Spleen (tissue), 11 donors: Measurements from ENCODE around the gene PSMD2. TPM values are rescaled to one million over a fixed set of nuclear protein-coding genes. Genes with fewer than 3 reads are reported as not detected.
"Not testable (repeated sequence)": the region's sequence is repeated elsewhere in the genome, so short reads cannot be mapped to it uniquely, and the experiment has no call there.

ENCODE experiments used
- DNase-seq: peaks from one replicate; pipeline ENCODE4 v3.0.0-alpha.2; 2020
- H3K27ac ChIP-seq, 8 donors: fragments of 200-600 bp; sonication (generic) in 7 of 8; 1 replicate in 4 of 8; 2 replicates in 4 of 8; pipeline versions ENCODE4 v1.5.0 to v1.8.0; 2016 to 2021; ENCODE audit warnings: inconsistent platforms in 4 of 8, mild to moderate bottlenecking in 4 of 8, moderate library complexity in 1 of 8
- H3K27me3 ChIP-seq, 7 donors: fragments of 200-600 bp; sonication (generic) in 6 of 7; replicated peaks in 1 of 7; 1 replicate in 4 of 7; 2 replicates in 3 of 7; pipeline versions ENCODE4 v1.5.0 to v1.8.0; 2016 to 2021; ENCODE audit warnings: inconsistent platforms in 3 of 7, mild to moderate bottlenecking in 1 of 7
- H3K36me3 ChIP-seq, 6 donors: fragments of 200-600 bp; sonication (generic) in 5 of 6; 1 replicate in 4 of 6; 2 replicates in 2 of 6; pipeline versions ENCODE4 v1.5.0 to v1.8.0; 2016 to 2021; ENCODE audit warnings: inconsistent platforms in 2 of 6
- H3K4me1 ChIP-seq, 6 donors: fragments of 200-600 bp; sonication (generic) in 5 of 6; 1 replicate in 3 of 6; 2 replicates in 3 of 6; pipeline versions ENCODE4 v1.5.0 to v1.8.0; 2016 to 2021; ENCODE audit warnings: inconsistent platforms in 3 of 6
- H3K4me3 ChIP-seq, 8 donors: fragments of 200-600 bp; sonication (generic) in 7 of 8; 1 replicate in 4 of 8; 2 replicates in 4 of 8; pipeline versions ENCODE4 v1.5.0 to v1.8.0; 2016 to 2021; ENCODE audit warnings: inconsistent platforms in 4 of 8, mild to moderate bottlenecking in 4 of 8, moderate library complexity in 2 of 8
- H3K9me3 ChIP-seq, 8 donors: fragments of 200-600 bp; sonication (generic) in 7 of 8; 1 replicate in 4 of 8; 2 replicates in 4 of 8; pipeline versions ENCODE4 v1.5.0 to v1.8.0; 2016 to 2021; ENCODE audit warnings: inconsistent platforms in 4 of 8
- POLR2A ChIP-seq, 3 donors: fragments of 450-650 bp; IDR thresholded peaks; one replicate each; pipeline ENCODE4 v1.5.1; 2017; ENCODE audit warnings: antibody characterized with exemption in 3 of 3, mild to moderate bottlenecking in 1 of 3
- POLR2AphosphoS5 ChIP-seq, 3 donors: sonication (generic); formaldehyde crosslinking; IDR thresholded peaks; one replicate each; pipeline ENCODE4 v1.5.1; 2017; ENCODE audit warnings: antibody characterized with exemption in 3 of 3
- WGBS, 5 donors: extraction: QIAGEN DNeasy Blood & Tissue Kit in 3 of 5; methylation state at CpG; one replicate each; pipeline versions ENCODE4 v1.1.5 to v1.1.7; 2013 to 2018; 5-methylcytosine and 5-hydroxymethylcytosine counted together
- intact Hi-C: fragments of 100-400 bp; cut with DNase I; formaldehyde crosslinking; loops from one replicate; pipeline ENCODE4 v1.15.0; 2023; ENCODE audit warnings: low total_unique reads
- polyA plus RNA-seq, 3 donors: library from polyadenylated mRNA; stranded (reverse); fragments of 200-250 nt; gene quantifications; one replicate each; pipeline ENCODE4 v1.2.1, GENCODE V29; 2013
- total RNA-seq, 7 donors: library from RNA; depleted of rRNA in 3 of 7; stranded (reverse); fragments of >200 nt in 3 of 7; fragmentation: NEBNext Ultra II Directional in 4 of 7; extraction: Animal tissue kit (Norgen Biotek cat#: 25700) in 4 of 7; gene quantifications; one replicate each; pipeline versions ENCODE4 v1.1.0 to v1.2.1, GENCODE V29; 2016 to 2021
- TF ChIP-seq, protein P1 (sequence below), 11 experiments: fragments of 200-600 bp in 7 of 11; fragments of 450-650 bp in 4 of 11; sonication (generic) in 4 of 11; IDR thresholded peaks in 8 of 11; conservative IDR thresholded peaks in 3 of 11; 1 replicate in 7 of 11; 2 replicates in 4 of 11; pipeline versions ENCODE4 v1.4.0 to v1.8.0; 2016 to 2021; ENCODE audit warnings: antibody characterized with exemption in 11 of 11, inconsistent platforms in 4 of 11, mild to moderate bottlenecking in 1 of 11
- donor health status: healthy with polysubstance abuse.
- donor health status: DM: no; HTN: no; CAD: no; lungs with moderate emphysema.
- donor health status: DM: no; HTN: no; CAD: no.
- donor health status: Bipolar disorder and iron deficiency.
- donor health status: healthy.
- donor health status: DM: no; HTN: no; CAD: no.
- donor health status: DM: yes; HTN: yes; CAD: no.

PSMD2 gene
- total and polyA plus RNA-seq, 10 donors, result 53.8 to 191 (median 135) TPM

DNA sequence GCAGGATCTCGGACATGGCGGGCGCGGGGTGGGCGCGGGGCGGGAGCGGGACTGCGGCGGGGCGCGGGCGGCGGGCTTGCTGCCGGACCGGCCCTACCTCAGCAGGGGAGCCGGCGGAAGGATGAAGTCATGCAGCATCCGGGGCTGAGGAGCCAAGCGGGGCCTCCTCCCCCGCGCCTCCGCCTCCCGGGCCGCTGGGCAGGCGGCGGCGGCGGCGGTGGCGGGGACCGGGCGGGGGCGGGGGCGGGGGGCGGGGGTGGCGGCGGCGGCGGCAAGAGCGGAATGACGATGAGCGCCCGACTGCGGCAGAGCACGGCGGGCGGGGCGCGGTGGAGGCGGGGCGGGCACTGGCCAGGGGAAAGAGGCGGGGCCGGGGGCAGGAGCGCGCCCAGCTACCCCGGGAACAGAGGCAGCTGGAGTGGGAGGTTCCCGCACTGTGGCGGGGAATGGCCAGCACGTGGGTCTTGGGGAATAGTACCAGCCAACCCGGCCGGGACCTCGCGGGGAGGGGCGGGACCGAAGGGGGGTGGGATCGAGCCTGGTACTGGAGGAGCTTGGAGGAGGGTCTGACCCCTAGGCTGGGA is 37.7 kb upstream of the PSMD2 start, which contains the start of gene CAMK2N2:
CAMK2N2 (minus strand) TSS at position 284 of the 584 bp plus-strand sequence; CDS start at position 16, 268 bp downstream.
- intact Hi-C loops, result no loop called here
- peak within 1 kb of the TSS; percentile 34 to 75 (median 54) for H3K4me3 ChIP-seq
- WGBS, 5 donors, result 0 to 2% (median 1%) methylated on average over 10 to 67 of the region's 67 CpGs
- TF ChIP-seq POLR2A (IDR thresholded peaks at IDR 0.05) (no peak), POLR2AphosphoS5 (IDR thresholded peaks at IDR 0.05) (no peak)
- TF ChIP-seq, protein P1, sequence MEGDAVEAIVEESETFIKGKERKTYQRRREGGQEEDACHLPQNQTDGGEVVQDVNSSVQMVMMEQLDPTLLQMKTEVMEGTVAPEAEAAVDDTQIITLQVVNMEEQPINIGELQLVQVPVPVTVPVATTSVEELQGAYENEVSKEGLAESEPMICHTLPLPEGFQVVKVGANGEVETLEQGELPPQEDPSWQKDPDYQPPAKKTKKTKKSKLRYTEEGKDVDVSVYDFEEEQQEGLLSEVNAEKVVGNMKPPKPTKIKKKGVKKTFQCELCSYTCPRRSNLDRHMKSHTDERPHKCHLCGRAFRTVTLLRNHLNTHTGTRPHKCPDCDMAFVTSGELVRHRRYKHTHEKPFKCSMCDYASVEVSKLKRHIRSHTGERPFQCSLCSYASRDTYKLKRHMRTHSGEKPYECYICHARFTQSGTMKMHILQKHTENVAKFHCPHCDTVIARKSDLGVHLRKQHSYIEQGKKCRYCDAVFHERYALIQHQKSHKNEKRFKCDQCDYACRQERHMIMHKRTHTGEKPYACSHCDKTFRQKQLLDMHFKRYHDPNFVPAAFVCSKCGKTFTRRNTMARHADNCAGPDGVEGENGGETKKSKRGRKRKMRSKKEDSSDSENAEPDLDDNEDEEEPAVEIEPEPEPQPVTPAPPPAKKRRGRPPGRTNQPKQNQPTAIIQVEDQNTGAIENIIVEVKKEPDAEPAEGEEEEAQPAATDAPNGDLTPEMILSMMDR (IDR thresholded peaks at IDR 0.05 in 8 of 11, conservative IDR thresholded peaks at IDR 0.05 in 3 of 11), result no peak
- H3K4me1 ChIP-seq, result peaks cover 17 to 39% (median 32%) of the 10 kb centered on the region in 6 donors
- H3K9me3 ChIP-seq, result no peaks in the 10 kb centered on the region
- peaks cover 3 to 82% (median 55%) of the 10 kb centered on the region in 7 donors for H3K27me3 ChIP-seq
- DNase-seq, result peak; percentile 85
- peaks cover 0 to 17% (median 2%) of the 10 kb centered on the region in 6 donors for H3K36me3 ChIP-seq
- H3K27ac ChIP-seq, result peak within 1 kb of the TSS in 2 of 8 donors; percentile 13 to 24

DNA sequence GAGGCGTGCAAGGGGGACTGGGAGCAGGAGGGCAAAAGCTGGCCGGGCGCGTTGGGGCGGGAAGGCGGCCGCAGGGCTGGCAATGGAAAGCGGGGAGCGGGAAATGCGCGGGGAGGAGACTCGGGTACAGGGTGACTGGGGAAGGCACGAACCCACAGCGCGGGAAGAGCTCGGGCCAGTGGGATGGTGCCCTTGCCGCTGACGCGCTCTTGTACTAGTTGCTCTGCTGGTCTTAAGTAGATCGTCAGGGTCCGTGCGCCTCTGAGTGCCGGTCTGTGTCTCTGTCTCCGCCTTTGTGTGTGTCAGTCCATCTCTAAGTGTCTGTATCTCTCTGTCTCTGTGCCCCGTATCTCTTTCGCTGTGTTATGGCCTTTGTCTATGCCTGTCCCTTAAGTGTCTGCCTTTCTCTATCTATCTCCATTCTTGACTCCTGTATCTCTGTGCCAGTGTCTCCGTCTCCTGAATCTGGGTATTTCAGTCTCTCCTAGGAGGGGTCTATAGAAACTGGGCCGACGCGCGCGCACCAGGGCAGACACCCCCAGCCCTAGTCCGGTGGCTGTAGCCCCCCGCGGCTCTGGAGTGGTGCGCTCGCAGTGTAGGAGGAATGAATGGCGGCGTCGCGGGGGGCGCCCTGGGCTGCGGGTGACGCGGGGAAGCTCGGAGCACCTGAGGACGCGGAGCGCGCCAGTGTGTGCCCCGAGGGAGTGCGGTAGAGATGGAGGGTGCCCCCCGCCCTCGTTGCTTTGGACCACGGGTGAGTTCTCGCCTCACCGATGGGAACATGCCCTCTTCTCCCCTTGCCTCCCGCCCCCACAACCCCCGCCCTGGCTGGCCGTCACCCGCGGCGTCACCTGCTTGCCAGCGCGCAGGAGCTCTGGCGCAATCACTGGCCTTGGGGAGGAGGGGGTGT is 36.9 kb upstream of the PSMD2 start:
- H3K4me1 ChIP-seq, result peaks cover 17 to 39% (median 32%) of the 10 kb centered on the region in 6 donors
- H3K27ac ChIP-seq, result no peak overlapping the region
- no peak for DNase-seq
- intact Hi-C loops, result no loop called here
- TF ChIP-seq POLR2A (IDR thresholded peaks at IDR 0.05) (no peak), POLR2AphosphoS5 (IDR thresholded peaks at IDR 0.05) (no peak)
- TF ChIP-seq, protein P1 (IDR thresholded peaks at IDR 0.05 in 8 of 11, conservative IDR thresholded peaks at IDR 0.05 in 3 of 11), result no peak
- peaks cover 0 to 17% (median 2%) of the 10 kb centered on the region in 6 donors for H3K36me3 ChIP-seq
- H3K27me3 ChIP-seq, result peaks cover 3 to 87% (median 55%) of the 10 kb centered on the region in 7 donors
- WGBS, 5 donors, result 3 to 5% (median 4%) methylated on average over 59 to 66 of the region's 66 CpGs
- peaks cover 0 to under 1% (median 0%) of the 10 kb centered on the region in 8 donors for H3K9me3 ChIP-seq
- H3K4me3 ChIP-seq, result peak overlapping the region; percentile 34 to 75 (median 54)

DNA sequence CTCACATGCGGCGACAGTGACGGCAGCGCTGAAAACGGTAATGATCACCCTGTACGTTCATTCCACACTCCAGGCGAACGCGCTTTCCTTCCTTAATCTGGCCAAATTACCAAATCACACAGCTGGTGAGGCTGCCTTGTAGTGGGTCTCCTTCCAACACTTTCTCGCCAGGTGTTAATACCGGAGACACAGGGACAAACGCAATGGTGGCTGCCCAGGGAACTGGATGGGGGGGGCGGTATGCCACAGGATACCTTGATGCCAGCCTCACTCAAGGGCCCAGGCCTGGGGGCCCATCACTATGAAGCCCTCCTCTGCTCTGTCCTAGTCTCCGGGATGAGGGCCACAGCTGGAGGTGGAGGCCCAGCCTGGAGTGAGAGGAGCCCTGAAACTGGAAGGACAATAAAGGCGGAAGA is 36.3 kb upstream of the PSMD2 start:
- Histone ChIP-seq H3K27ac (no peak overlapping the region), H3K4me1 (peaks cover 17 to 39% (median 32%) of the 10 kb centered on the region in 6 donors), H3K4me3 (peak overlapping the region in 2 of 8 donors; percentile 54 to 75), H3K27me3 (peaks cover 3 to 93% (median 55%) of the 10 kb centered on the region in 7 donors), H3K36me3 (peaks cover 0 to 12% (median 2%) of the 10 kb centered on the region in 6 donors), H3K9me3 (peaks cover 0 to 5% (median 0%) of the 10 kb centered on the region in 8 donors)
- TF ChIP-seq POLR2AphosphoS5 (IDR thresholded peaks at IDR 0.05) (no peak), POLR2A (IDR thresholded peaks at IDR 0.05) (no peak)
- TF ChIP-seq, protein P1 (IDR thresholded peaks at IDR 0.05 in 8 of 11, conservative IDR thresholded peaks at IDR 0.05 in 3 of 11), result no peak
- no peak for DNase-seq
- 14 to 23% (median 18%) methylated on average over 15 of the region's 15 CpGs for WGBS, 5 donors
- intact Hi-C loops, result no loop called here

DNA sequence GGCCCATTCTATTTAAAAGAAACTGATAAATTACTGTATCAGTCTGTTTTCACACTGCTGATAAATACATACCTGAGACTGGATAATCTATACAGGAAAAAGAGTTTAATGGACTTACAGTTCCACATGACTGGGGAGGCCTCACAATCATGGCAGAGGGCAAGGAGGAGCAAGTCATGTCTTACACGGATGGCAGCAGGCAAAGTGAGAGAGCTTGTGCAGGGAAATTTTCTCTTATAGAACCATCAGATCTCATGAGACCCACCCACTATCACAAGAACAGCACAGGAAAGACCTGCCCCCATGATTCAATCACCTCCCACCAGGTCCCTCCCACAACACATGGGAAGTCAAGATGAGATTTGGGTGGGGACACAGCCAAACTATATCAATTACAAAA is 31.8 kb upstream of the PSMD2 start:
- H3K27me3 ChIP-seq, result peaks cover 2 to 90% (median 26%) of the 10 kb centered on the region in 7 donors
- H3K4me1 ChIP-seq, H3K4me3 ChIP-seq, intact Hi-C loops, H3K9me3 ChIP-seq, H3K36me3 ChIP-seq, DNase-seq, H3K27ac ChIP-seq: not testable (repeated sequence)
- WGBS, 5 donors, result 89 to 96% (median 92%) methylated on average over 1 of the region's 1 CpG
